GM21619 (cell line): ENCODE measurements around the gene B3GNT2.
A peak's percentile ranks its signal among the peaks of the same experiment; 100 is the strongest.
"Not testable (repeated sequence)": the region's sequence is repeated elsewhere in the genome, so short reads cannot be mapped to it uniquely, and the experiment has no call there.

ENCODE experiments used
- ATAC-seq: cut with Tn5 transposase; IDR thresholded peaks from one replicate; pipeline ENCODE4 v1.9.1; 2021; ENCODE audit not compliant: unreplicated experiment

B3GNT2 gene

GRCh38 chr2:62185475-62186155, 10.3 kb upstream of the B3GNT2 start:
- ATAC-seq: no peak

GRCh38 chr2:62186156-62186905, 9.6 kb upstream of the B3GNT2 start:
- ATAC-seq: no peak

GRCh38 chr2:62187246-62187645, 8.7 kb upstream of the B3GNT2 start:
- ATAC-seq: no peak

GRCh38 chr2:62188416-62188815, 7.5 kb upstream of the B3GNT2 start:
- ATAC-seq: no peak

GRCh38 chr2:62189196-62189595, 6.7 kb upstream of the B3GNT2 start:
- no peak for ATAC-seq

GRCh38 chr2:62192811-62193210, 3.1 kb upstream of the B3GNT2 start:
- no peak for ATAC-seq

- no peak for ATAC-seq
Measured at GRCh38 chr2:62194558-62195420, 1.1 kb upstream of the B3GNT2 start.

- peak; percentile 6 for ATAC-seq
Measured at GRCh38 chr2:62196278-62196901, 475 bp downstream of the B3GNT2 start.

GRCh38 chr2:62197011-62197924, 1.4 kb downstream of the B3GNT2 start:
- no peak for ATAC-seq

GRCh38 chr2:62197925-62198633, 2.2 kb downstream of the B3GNT2 start:
- no peak for ATAC-seq

- not testable (repeated sequence) for ATAC-seq
Measured at GRCh38 chr2:62198854-62199253, 2.9 kb downstream of the B3GNT2 start.

- no peak for ATAC-seq
Measured at GRCh38 chr2:62199392-62200125, 3.6 kb downstream of the B3GNT2 start.

- ATAC-seq: no peak
Measured at GRCh38 chr2:62200291-62200841, 4.5 kb downstream of the B3GNT2 start.

- ATAC-seq: no peak
Measured at GRCh38 chr2:62200868-62201267, 5.0 kb downstream of the B3GNT2 start.

GRCh38 chr2:62201307-62201706, 5.4 kb downstream of the B3GNT2 start:
- ATAC-seq: no peak

GRCh38 chr2:62202019-62202722, 6.3 kb downstream of the B3GNT2 start:
- ATAC-seq: peak; percentile 38

- no peak for ATAC-seq
Measured at GRCh38 chr2:62202729-62203128, 6.8 kb downstream of the B3GNT2 start.

- ATAC-seq: no peak
Measured at GRCh38 chr2:62203459-62203858, 7.5 kb downstream of the B3GNT2 start.
